Measurements from ENCODE around the gene RTP1.
"Not testable (repeated sequence)": the region's sequence is repeated elsewhere in the genome, so short reads cannot be mapped to it uniquely, and the experiment has no call there.

Gene RTP1

GRCh38 chr3:187199463-187200050 is 2.3 kb downstream of the RTP1 start:
- DNase-seq, result not testable (repeated sequence)

- no peak for DNase-seq
These were observed 8.4 kb downstream of the RTP1 start for GRCh38 chr3:187205683-187206082.

GRCh38 chr3:187207062-187207461 is 9.8 kb downstream of the RTP1 start:
- DNase-seq, result no peak

- no peak for DNase-seq
These were observed 10.3 kb downstream of the RTP1 start for GRCh38 chr3:187207624-187208023.

GRCh38 chr3:187208159-187208558 is 10.9 kb downstream of the RTP1 start:
- DNase-seq, result no peak

- no peak for DNase-seq
These were observed 12.2 kb downstream of the RTP1 start for GRCh38 chr3:187209491-187209890.

- DNase-seq, result no peak
These were observed 12.8 kb downstream of the RTP1 start for GRCh38 chr3:187210091-187210490.

GRCh38 chr3:187210545-187211327 is 13.4 kb downstream of the RTP1 start:
- DNase-seq, result no peak

GRCh38 chr3:187211532-187212195 is 14.4 kb downstream of the RTP1 start:
- no peak for DNase-seq

GRCh38 chr3:187212196-187212545 is 14.9 kb downstream of the RTP1 start:
- no peak for DNase-seq

- DNase-seq, result no peak
These were observed 15.4 kb downstream of the RTP1 start for GRCh38 chr3:187212705-187213104.

- DNase-seq, result no peak
These were observed 16.3 kb downstream of the RTP1 start for GRCh38 chr3:187213616-187214015.

- no peak for DNase-seq
These were observed 18.2 kb downstream of the RTP1 start for GRCh38 chr3:187215460-187215859.

GRCh38 chr3:187222801-187223200 is 25.5 kb downstream of the RTP1 start:
- DNase-seq, result no peak

GRCh38 chr3:187223799-187224198 is 26.5 kb downstream of the RTP1 start:
- DNase-seq, result no peak

- DNase-seq, result no peak
These were observed 30.5 kb downstream of the RTP1 start for GRCh38 chr3:187227658-187228258.

- DNase-seq, result no peak
These were observed 31.5 kb downstream of the RTP1 start for GRCh38 chr3:187228740-187229139.

GRCh38 chr3:187230011-187230410 is 32.7 kb downstream of the RTP1 start:
- DNase-seq, result no peak

- no peak for DNase-seq
These were observed 39.7 kb downstream of the RTP1 start for GRCh38 chr3:187236962-187237361.

GRCh38 chr3:187237741-187238140 is 40.5 kb downstream of the RTP1 start:
- DNase-seq, result no peak

- DNase-seq, result no peak
These were observed 41.0 kb downstream of the RTP1 start for GRCh38 chr3:187238239-187238638.

GRCh38 chr3:187238835-187239234 is 41.5 kb downstream of the RTP1 start:
- DNase-seq, result not testable (repeated sequence)

GRCh38 chr3:187242435-187242834 is 45.1 kb downstream of the RTP1 start:
- no peak for DNase-seq

GRCh38 chr3:187242900-187243299 is 45.6 kb downstream of the RTP1 start:
- no peak for DNase-seq
